Measurements from ENCODE around the gene STAC3.

The STAC3 gene

DNA sequence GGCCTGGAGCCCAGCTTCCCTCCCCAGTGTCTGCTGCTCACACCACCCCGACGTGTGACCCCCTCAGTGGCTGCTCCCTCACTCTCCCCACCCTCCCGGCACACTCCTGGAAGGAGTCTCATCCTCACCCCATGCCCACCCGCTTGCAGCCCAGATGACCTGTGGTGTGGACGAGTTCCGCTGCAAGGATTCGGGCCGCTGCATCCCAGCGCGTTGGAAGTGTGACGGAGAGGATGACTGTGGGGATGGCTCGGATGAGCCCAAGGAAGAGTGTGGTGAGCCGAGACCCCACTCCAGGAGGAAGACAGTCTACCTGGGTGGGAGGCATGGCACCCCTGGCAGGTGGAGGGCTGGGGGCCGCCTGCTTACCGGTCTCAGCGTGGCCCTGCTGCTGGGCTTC is 49.4 kb downstream of the STAC3 start:
- Histone ChIP-seq H3K4me3 (ENCODE audit: low read length) (no peak overlapping the region), H3K9me3 (replicated peaks; ENCODE audit: insufficient read depth, low read length) (no peaks in the 10 kb centered on the region), H3K9ac (ENCODE audit: low read length) (no peak overlapping the region), H3F3A (ENCODE audit: insufficient read depth, low read length) (no peaks in the 10 kb centered on the region), H3K36me3 (replicated peaks; ENCODE audit: insufficient read depth, low read length) (no peaks in the 10 kb centered on the region), H3K4me2 (ENCODE audit: low read depth, low read length) (no peak overlapping the region), H4K20me1 (ENCODE audit: insufficient read depth, low read length) (no peaks in the 10 kb centered on the region), H3K27ac (ENCODE audit: low read length) (no peak overlapping the region), H3K79me2 (ENCODE audit: low read length) (no peaks in the 10 kb centered on the region), H3K9me2 (replicated peaks; ENCODE audit: insufficient read depth, low read length) (no peaks in the 10 kb centered on the region), H2AFZ (ENCODE audit: low read length) (no peak overlapping the region), H3K4me1 (ENCODE audit: low read length) (no peaks in the 10 kb centered on the region), H3K27me3 (replicated peaks; ENCODE audit: insufficient read depth, low read length) (peaks cover 94% of the 10 kb centered on the region)
- no peak for DNase-seq
- TF ChIP-seq, protein P1, sequence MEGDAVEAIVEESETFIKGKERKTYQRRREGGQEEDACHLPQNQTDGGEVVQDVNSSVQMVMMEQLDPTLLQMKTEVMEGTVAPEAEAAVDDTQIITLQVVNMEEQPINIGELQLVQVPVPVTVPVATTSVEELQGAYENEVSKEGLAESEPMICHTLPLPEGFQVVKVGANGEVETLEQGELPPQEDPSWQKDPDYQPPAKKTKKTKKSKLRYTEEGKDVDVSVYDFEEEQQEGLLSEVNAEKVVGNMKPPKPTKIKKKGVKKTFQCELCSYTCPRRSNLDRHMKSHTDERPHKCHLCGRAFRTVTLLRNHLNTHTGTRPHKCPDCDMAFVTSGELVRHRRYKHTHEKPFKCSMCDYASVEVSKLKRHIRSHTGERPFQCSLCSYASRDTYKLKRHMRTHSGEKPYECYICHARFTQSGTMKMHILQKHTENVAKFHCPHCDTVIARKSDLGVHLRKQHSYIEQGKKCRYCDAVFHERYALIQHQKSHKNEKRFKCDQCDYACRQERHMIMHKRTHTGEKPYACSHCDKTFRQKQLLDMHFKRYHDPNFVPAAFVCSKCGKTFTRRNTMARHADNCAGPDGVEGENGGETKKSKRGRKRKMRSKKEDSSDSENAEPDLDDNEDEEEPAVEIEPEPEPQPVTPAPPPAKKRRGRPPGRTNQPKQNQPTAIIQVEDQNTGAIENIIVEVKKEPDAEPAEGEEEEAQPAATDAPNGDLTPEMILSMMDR (IDR thresholded peaks at IDR 0.05; ENCODE audit: low read length) = no peak
- TF ChIP-seq EZH2phosphoT487 (IDR thresholded peaks at IDR 0.05; ENCODE audit: low read length) = no peak
- no peak for TF ChIP-seq EZH2 (optimal IDR thresholded peaks at IDR 0.05; ENCODE audit: low read depth, low read length)

DNA sequence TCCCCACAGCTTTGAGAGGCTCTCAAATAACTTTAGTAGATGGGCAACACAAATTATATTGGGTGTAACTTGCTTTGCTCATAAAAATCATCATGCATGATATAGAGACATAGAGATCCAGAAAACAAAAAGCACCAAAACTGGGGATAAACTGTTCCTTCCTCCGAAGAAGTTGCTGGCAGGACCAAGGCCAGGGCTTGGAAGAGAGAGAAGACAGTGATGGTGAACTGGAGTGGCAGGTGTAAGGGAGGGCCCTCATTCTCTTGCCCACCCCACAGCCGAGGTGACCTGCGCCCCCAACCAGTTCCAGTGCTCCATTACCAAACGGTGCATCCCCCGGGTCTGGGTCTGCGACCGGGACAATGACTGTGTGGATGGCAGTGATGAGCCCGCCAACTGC is 49.8 kb downstream of the STAC3 start:
- Histone ChIP-seq H3K4me2 (ENCODE audit: low read depth, low read length) (no peak overlapping the region), H4K20me1 (ENCODE audit: insufficient read depth, low read length) (no peaks in the 10 kb centered on the region), H3K27me3 (replicated peaks; ENCODE audit: insufficient read depth, low read length) (peaks cover 94% of the 10 kb centered on the region), H3K9me3 (replicated peaks; ENCODE audit: insufficient read depth, low read length) (no peaks in the 10 kb centered on the region), H3K36me3 (replicated peaks; ENCODE audit: insufficient read depth, low read length) (no peaks in the 10 kb centered on the region), H3K79me2 (ENCODE audit: low read length) (no peaks in the 10 kb centered on the region), H2AFZ (ENCODE audit: low read length) (no peak overlapping the region), H3K9ac (ENCODE audit: low read length) (no peak overlapping the region), H3K9me2 (replicated peaks; ENCODE audit: insufficient read depth, low read length) (no peaks in the 10 kb centered on the region), H3F3A (ENCODE audit: insufficient read depth, low read length) (no peaks in the 10 kb centered on the region), H3K4me1 (ENCODE audit: low read length) (no peaks in the 10 kb centered on the region), H3K27ac (ENCODE audit: low read length) (no peak overlapping the region), H3K4me3 (ENCODE audit: low read length) (no peak overlapping the region)
- TF ChIP-seq EZH2 (optimal IDR thresholded peaks at IDR 0.05; ENCODE audit: low read depth, low read length) (no peak), EZH2phosphoT487 (IDR thresholded peaks at IDR 0.05; ENCODE audit: low read length) (no peak)
- no peak for DNase-seq

DNA sequence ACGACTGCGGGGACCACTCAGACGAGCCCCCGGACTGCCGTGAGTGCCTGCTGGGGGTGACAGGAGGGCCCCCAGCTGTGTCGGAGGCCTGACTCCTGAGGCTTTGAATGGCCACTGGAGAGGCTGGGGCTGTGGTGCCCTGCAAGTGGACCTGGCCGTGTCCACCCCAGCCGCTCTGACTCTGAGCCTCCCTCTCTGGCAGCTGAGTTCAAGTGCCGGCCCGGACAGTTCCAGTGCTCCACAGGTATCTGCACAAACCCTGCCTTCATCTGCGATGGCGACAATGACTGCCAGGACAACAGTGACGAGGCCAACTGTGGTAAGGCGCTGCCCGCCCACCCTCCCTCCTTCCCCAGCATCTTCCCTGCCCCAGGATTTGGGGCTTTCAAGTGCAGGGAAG is 50.5 kb downstream of the STAC3 start:
- peaks cover 94% of the 10 kb centered on the region for H3K27me3 ChIP-seq (replicated peaks; ENCODE audit: insufficient read depth, low read length)

DNA sequence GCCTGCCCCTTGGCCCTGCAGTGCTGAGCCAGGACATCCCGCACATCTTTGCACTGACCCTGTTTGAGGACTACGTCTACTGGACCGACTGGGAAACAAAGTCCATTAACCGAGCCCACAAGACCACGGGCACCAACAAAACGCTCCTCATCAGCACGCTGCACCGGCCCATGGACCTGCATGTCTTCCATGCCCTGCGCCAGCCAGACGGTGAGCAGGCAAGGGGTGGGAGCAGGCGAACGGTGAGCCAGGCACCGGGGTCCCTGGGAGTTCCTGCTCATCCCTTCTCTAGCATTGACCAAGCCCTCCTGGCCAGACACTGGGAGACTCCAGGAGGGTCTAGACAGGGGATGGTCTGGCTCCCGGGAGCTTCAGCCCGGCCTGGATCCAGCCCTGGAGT is 51.8 kb downstream of the STAC3 start:
- Histone ChIP-seq H3K36me3 (replicated peaks; ENCODE audit: insufficient read depth, low read length) (no peaks in the 10 kb centered on the region), H4K20me1 (ENCODE audit: insufficient read depth, low read length) (no peaks in the 10 kb centered on the region), H3K79me2 (ENCODE audit: low read length) (no peaks in the 10 kb centered on the region), H3K27ac (ENCODE audit: low read length) (no peak overlapping the region), H3K27me3 (replicated peaks; ENCODE audit: insufficient read depth, low read length) (peaks cover 94% of the 10 kb centered on the region), H3K4me2 (ENCODE audit: low read depth, low read length) (no peak overlapping the region), H3K9me2 (replicated peaks; ENCODE audit: insufficient read depth, low read length) (no peaks in the 10 kb centered on the region), H3K9me3 (replicated peaks; ENCODE audit: insufficient read depth, low read length) (no peaks in the 10 kb centered on the region), H3K4me3 (ENCODE audit: low read length) (no peak overlapping the region), H3K4me1 (ENCODE audit: low read length) (no peaks in the 10 kb centered on the region), H3F3A (ENCODE audit: insufficient read depth, low read length) (no peaks in the 10 kb centered on the region), H2AFZ (ENCODE audit: low read length) (no peak overlapping the region), H3K9ac (ENCODE audit: low read length) (no peak overlapping the region)
- no peak for DNase-seq
- TF ChIP-seq, protein P1 (IDR thresholded peaks at IDR 0.05; ENCODE audit: low read length) = no peak
- TF ChIP-seq EZH2phosphoT487 (IDR thresholded peaks at IDR 0.05; ENCODE audit: low read length) (no peak), EZH2 (optimal IDR thresholded peaks at IDR 0.05; ENCODE audit: low read depth, low read length) (no peak)

More for the DNA sequence above, 50.5 kb downstream of the STAC3 start:
- Histone ChIP-seq H3K4me2 (ENCODE audit: low read depth, low read length) (no peak overlapping the region), H3K9me2 (replicated peaks; ENCODE audit: insufficient read depth, low read length) (no peaks in the 10 kb centered on the region), H3K36me3 (replicated peaks; ENCODE audit: insufficient read depth, low read length) (no peaks in the 10 kb centered on the region), H3K4me3 (ENCODE audit: low read length) (no peak overlapping the region), H4K20me1 (ENCODE audit: insufficient read depth, low read length) (no peaks in the 10 kb centered on the region), H3F3A (ENCODE audit: insufficient read depth, low read length) (no peaks in the 10 kb centered on the region), H3K79me2 (ENCODE audit: low read length) (no peaks in the 10 kb centered on the region), H3K4me1 (ENCODE audit: low read length) (no peaks in the 10 kb centered on the region), H3K27ac (ENCODE audit: low read length) (no peak overlapping the region), H3K9me3 (replicated peaks; ENCODE audit: insufficient read depth, low read length) (no peaks in the 10 kb centered on the region), H3K9ac (ENCODE audit: low read length) (no peak overlapping the region), H2AFZ (ENCODE audit: low read length) (no peak overlapping the region)
- DNase-seq = no peak
- TF ChIP-seq EZH2phosphoT487 (IDR thresholded peaks at IDR 0.05; ENCODE audit: low read length) (no peak), EZH2 (optimal IDR thresholded peaks at IDR 0.05; ENCODE audit: low read depth, low read length) (no peak)
- TF ChIP-seq, protein P1 (IDR thresholded peaks at IDR 0.05; ENCODE audit: low read length) = no peak

Measured in MM.1S (cell line).